ENCODE measurements around the gene RIMOC1. TPM values are rescaled to one million over a fixed set of nuclear protein-coding genes. Genes with fewer than 3 reads are reported as not detected.
A peak's percentile ranks its signal among the peaks of the same experiment; 100 is the strongest.

The RIMOC1 gene
- total RNA-seq, 6 experiments from 2014 or later: 31.1 to 38.9 (median 35.4) TPM

DNA sequence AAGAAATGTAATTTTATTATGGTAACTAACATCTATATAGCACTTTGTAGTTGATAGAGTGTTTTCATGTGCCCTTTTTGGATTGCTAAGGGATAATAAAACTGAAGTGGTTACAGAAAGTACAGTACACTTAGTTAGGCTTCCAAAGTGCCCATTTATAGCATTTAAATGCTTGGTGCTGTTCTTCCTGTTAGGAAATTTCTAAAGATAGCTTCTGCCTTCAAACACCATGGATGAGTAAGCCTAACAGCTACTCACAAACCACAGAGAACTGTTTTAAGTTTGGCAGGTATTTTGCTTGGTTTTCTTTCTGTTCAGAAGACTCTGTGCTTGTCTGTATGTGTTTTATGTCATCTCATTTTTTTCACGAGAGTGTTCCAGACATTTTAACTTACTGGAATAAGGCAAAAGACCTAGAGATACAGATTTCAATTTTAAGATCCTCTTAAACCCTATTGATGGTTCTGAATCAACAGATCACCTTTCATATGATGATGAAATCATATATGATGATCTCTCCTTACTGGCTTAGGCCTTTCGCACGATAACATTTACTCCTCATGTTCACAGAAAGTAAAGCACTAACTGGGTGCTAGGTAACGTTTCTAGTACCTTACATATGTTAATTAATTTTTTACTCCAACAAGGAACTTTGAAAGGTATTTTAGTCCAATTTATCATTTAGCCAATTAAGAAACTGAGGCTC lies 4.4 kb downstream of the RIMOC1 start:
- TF ChIP-seq, protein P1, sequence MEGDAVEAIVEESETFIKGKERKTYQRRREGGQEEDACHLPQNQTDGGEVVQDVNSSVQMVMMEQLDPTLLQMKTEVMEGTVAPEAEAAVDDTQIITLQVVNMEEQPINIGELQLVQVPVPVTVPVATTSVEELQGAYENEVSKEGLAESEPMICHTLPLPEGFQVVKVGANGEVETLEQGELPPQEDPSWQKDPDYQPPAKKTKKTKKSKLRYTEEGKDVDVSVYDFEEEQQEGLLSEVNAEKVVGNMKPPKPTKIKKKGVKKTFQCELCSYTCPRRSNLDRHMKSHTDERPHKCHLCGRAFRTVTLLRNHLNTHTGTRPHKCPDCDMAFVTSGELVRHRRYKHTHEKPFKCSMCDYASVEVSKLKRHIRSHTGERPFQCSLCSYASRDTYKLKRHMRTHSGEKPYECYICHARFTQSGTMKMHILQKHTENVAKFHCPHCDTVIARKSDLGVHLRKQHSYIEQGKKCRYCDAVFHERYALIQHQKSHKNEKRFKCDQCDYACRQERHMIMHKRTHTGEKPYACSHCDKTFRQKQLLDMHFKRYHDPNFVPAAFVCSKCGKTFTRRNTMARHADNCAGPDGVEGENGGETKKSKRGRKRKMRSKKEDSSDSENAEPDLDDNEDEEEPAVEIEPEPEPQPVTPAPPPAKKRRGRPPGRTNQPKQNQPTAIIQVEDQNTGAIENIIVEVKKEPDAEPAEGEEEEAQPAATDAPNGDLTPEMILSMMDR (IDR thresholded peaks at IDR 0.05): no peak
- Mint-ChIP-seq H3K27ac (peak overlapping the region; percentile 88), H3K27me3 (ENCODE audit: insufficient read depth) (peaks cover 3% of the 10 kb centered on the region; the same call in 1 of the 2 replicates), H3K4me1 (ENCODE audit: low read depth) (peaks cover 42% of the 10 kb centered on the region), H3K9me3 (no peaks in the 10 kb centered on the region), H3K4me3 (peak overlapping the region; percentile 64), H3K36me3 (ENCODE audit: low read depth) (peaks cover 28% of the 10 kb centered on the region)
- DNase-seq: peak; percentile 77

DNA sequence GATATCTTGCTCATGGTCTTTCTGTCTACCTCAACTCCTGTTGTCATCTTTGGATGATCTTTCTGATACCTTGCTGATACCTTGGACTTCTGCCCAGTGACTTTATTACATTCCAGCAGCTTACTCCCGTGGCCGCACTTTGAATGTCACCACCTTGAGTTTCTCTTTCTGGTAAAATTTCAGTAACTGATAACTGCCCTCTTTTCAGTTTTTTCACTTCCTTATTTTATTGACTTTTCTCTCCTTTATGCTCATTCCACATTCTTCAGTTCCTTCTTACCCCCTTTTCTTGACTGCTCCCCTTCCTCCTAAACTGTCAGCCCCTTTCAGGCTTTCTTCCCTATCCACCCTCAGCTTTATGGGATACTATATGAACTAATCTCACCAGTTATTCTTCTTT lies 14.0 kb downstream of the RIMOC1 start:
- no peak for DNase-seq
- Mint-ChIP-seq H3K27me3 (ENCODE audit: insufficient read depth) (peaks cover 2% of the 10 kb centered on the region; the same call in 1 of the 2 replicates), H3K27ac (peak overlapping the region; percentile 16; the same call in 1 of the 2 replicates), H3K4me1 (ENCODE audit: low read depth) (peaks cover 19% of the 10 kb centered on the region), H3K36me3 (ENCODE audit: low read depth) (peaks cover 16% of the 10 kb centered on the region), H3K4me3 (no peak overlapping the region), H3K9me3 (no peaks in the 10 kb centered on the region)
- TF ChIP-seq, protein P1 (IDR thresholded peaks at IDR 0.05): no peak

DNA sequence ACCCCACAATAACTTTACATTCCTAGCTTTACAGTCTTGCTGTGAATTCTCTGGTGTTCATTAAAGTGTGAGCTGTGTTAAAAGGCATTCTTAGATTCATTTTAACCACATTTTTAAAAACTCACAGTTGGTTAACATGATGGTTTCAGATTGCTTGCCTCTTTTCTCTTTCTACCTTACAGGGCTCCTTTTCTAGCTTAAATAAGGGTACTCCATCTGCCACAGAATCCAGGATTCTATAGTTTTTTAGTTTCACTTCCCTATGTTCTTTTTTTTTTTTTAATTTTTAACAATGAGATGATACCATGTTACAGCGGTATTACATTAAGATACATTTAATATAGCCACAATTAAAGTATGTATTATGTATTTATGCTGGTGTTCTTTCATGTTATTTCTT lies 17.0 kb downstream of the RIMOC1 start:
- no peak overlapping the region for H3K4me3 Mint-ChIP-seq
- peaks cover 2% of the 10 kb centered on the region; the same call in 1 of the 2 replicates for H3K27me3 Mint-ChIP-seq (ENCODE audit: insufficient read depth)
- TF ChIP-seq, protein P1 (IDR thresholded peaks at IDR 0.05): no peak
- no peaks in the 10 kb centered on the region for H3K9me3 Mint-ChIP-seq
- peaks cover 9% of the 10 kb centered on the region for H3K36me3 Mint-ChIP-seq (ENCODE audit: low read depth)
- peak overlapping the region; percentile 67 for H3K27ac Mint-ChIP-seq
- H3K4me1 Mint-ChIP-seq (ENCODE audit: low read depth): peaks cover 35% of the 10 kb centered on the region
- no peak for DNase-seq

DNA sequence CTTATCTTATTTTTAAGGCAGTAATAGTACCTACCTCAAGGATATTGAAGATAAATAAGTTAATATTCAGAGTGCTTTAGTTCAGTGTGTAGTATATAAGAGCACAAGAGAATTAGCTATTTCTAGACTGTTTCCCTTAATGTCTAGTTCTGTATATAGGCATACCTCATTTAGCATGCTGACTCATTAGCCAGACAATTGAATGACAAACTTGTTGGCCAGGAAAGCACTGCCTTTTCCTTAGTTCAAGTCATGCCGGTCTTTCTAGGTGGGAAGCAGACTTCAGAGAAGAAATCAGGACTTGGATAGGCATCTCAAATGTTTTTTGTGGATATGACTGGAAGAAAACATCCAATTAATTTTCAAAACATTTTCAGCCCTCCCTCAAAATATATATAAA lies 17.7 kb downstream of the RIMOC1 start:
- Mint-ChIP-seq H3K27ac (peak overlapping the region; percentile 67), H3K4me3 (no peak overlapping the region), H3K4me1 (ENCODE audit: low read depth) (peaks cover 38% of the 10 kb centered on the region), H3K36me3 (ENCODE audit: low read depth) (peaks cover 9% of the 10 kb centered on the region), H3K27me3 (ENCODE audit: insufficient read depth) (peaks cover 2% of the 10 kb centered on the region; the same call in 1 of the 2 replicates), H3K9me3 (no peaks in the 10 kb centered on the region)
- TF ChIP-seq, protein P1 (IDR thresholded peaks at IDR 0.05): no peak
- peak; percentile 45 for DNase-seq

DNA sequence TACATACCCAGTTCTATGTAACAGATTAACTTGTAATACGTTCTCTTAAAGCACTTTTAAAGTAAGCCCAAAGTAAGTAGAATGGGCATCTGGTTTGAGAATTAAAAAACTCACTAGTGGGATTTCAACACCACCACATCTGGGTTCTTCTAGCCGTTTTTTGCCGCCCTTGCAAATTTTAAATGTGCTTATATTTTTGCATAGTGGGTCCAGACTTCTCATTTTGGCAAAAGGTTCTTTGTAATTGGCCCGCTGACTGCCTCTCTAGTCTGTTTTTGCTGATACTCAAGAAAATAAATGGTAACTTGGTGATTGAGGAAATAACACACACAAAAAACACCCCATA lies 20.4 kb downstream of the RIMOC1 start:
- DNase-seq: no peak
- H3K4me1 Mint-ChIP-seq (ENCODE audit: low read depth): peaks cover 40% of the 10 kb centered on the region
- peak overlapping the region; percentile 85 for H3K4me3 Mint-ChIP-seq
- no peaks in the 10 kb centered on the region for H3K27me3 Mint-ChIP-seq (ENCODE audit: insufficient read depth)
- no peaks in the 10 kb centered on the region for H3K36me3 Mint-ChIP-seq (ENCODE audit: low read depth)
- H3K9me3 Mint-ChIP-seq: no peaks in the 10 kb centered on the region
- TF ChIP-seq, protein P1 (IDR thresholded peaks at IDR 0.05): no peak
- H3K27ac Mint-ChIP-seq: peak overlapping the region; percentile 94
